RWPE1 (cell line): Measurements from ENCODE around the gene TUBB4B.
A peak's percentile ranks its signal among the peaks of the same experiment; 100 is the strongest.

Experiments
- CTCF ChIA-PET: fragments of 350-600 bp; sonication (Branson Sonifier 250); formaldehyde crosslinking; extraction: SDS; loops from one replicate; lab custom pipeline; 2021; lab: Yijun Ruan, JAX
- POLR2A ChIA-PET: fragments of 400-600 bp; formaldehyde crosslinking; extraction: SDS; loops from one replicate; lab custom pipeline; 2020; ENCODE audit warnings: antibody characterized with exemption; ENCODE audit not compliant: low non-redundant PET; lab: Yijun Ruan, JAX
- DNase-seq: peaks from one replicate; pipeline ENCODE4 v3.0.0; 2012; ENCODE audit warnings: low spot score
- H3K27ac ChIP-seq: fragments of 450-650 bp; 2 replicates; pipeline ENCODE4 v1.5.1; 2017
- CTCF ChIP-seq: fragments of 450-650 bp; conservative IDR thresholded peaks from 2 replicates; pipeline ENCODE4 v1.5.1; 2017; ENCODE audit warnings: low read depth, mild to moderate bottlenecking

The TUBB4B gene

GRCh38 chr9:137223078-137223970 lies 17.8 kb upstream of the TUBB4B start:
- CTCF ChIA-PET, result interaction anchor here (0.5 to 2.1 kb wide), 7 partner anchors 9 to 94 kb away, joined by 3 to 16 read pairs (median 4); partner anchors contain the start of genes NDOR1, SSNA1 and TMEM203
- peak; percentile 99 for DNase-seq
- no peak for TF ChIP-seq CTCF
- peak overlapping the region; percentile 95 for H3K27ac ChIP-seq
- POLR2A ChIA-PET, result interaction anchor here (0.6 to 1.5 kb wide), 8 partner anchors 14 to 223 kb away, joined by 3 to 7 read pairs (median 4); no protein-coding TSS in a partner anchor

- CTCF ChIA-PET, result interaction anchor here (0.6 to 1.7 kb wide), 7 partner anchors 11 to 458 kb away, joined by 3 to 5 read pairs (median 4); no protein-coding TSS in a partner anchor
- peak; percentile 70 for DNase-seq
- POLR2A ChIA-PET, result interaction anchor here (0.6 to 1.3 kb wide), 4 partner anchors 14 to 198 kb away, joined by 3 to 5 read pairs (median 4); partner anchors contain the start of genes ANAPC2, EXD3, NOXA1 and SSNA1
- no peak for TF ChIP-seq CTCF
- H3K27ac ChIP-seq, result peak within 1 kb of the TSS; percentile 95
Observed at GRCh38 chr9:137224830-137225694, 16.0 kb upstream of the TUBB4B start, which contains the start of gene CYSRT1. Gene CYSRT1 (plus strand): TSS chr9:137225174. CDS start chr9:137225622, 448 bp downstream.

- POLR2A ChIA-PET, result interaction anchor here (1.0 to 2.3 kb wide), 5 partner anchors 9 to 96 kb away, joined by 3 to 16 read pairs (median 4); partner anchors contain the start of genes ANAPC2 and SSNA1
- CTCF ChIA-PET, result interaction anchor here (0.6 to 3.3 kb wide), 12 partner anchors 9 to 458 kb away, joined by 3 to 37 read pairs (median 8); partner anchors contain the start of genes ANAPC2, SSNA1 and TPRN
- H3K27ac ChIP-seq, result peak overlapping the region; percentile 95
- no peak for DNase-seq
- TF ChIP-seq CTCF, result no peak
Observed at GRCh38 chr9:137225699-137226331, 15.3 kb upstream of the TUBB4B start.

- ChIA-PET CTCF (interaction anchor here (0.6 to 3.3 kb wide), 21 partner anchors 9 to 473 kb away, joined by 3 to 37 read pairs (median 5); partner anchors contain the start of genes ANAPC2, SSNA1 and TPRN), POLR2A (interaction anchor here (0.6 to 2.3 kb wide), 8 partner anchors 10 to 140 kb away, joined by 3 to 16 read pairs (median 4); partner anchors contain the start of genes ANAPC2, MAN1B1 and SSNA1)
- H3K27ac ChIP-seq, result peak overlapping the region; percentile 95
- DNase-seq, result peak; percentile 91
- no peak for TF ChIP-seq CTCF
Observed at GRCh38 chr9:137226338-137227053, 14.6 kb upstream of the TUBB4B start.
